Astrocyte of the cerebellum (primary cell): ENCODE data around the gene SKOR1.

ENCODE experiments used
- DNase-seq: peaks from one replicate; pipeline ENCODE4 v3.0.0-alpha.2; 2011; ENCODE audit warnings: low read depth
- H3K4me3 ChIP-seq: 2 replicates; pipeline ENCODE4 v1.5.1; 2011; ENCODE audit warnings: mild to moderate bottlenecking, low read depth, low read length, moderate library complexity
- CTCF ChIP-seq: IDR thresholded peaks from 2 replicates; pipeline ENCODE4 v1.5.1; 2012; ENCODE audit warnings: low read length, low read depth, moderate library complexity, mild to moderate bottlenecking; ENCODE audit errors: missing control alignments
- in situ Hi-C: cut with HindIII; loops from 2 replicates; pipeline ENCODE4 v1.10.0; 2017; ENCODE audit warnings: low sequenced_read_pairs

SKOR1 gene

GRCh38 chr15:67822537-67823313 lies 2.6 kb upstream of the SKOR1 start:
- no peak overlapping the region for H3K4me3 ChIP-seq
- no peak for DNase-seq
- in situ Hi-C loops = no loop called here
- no peak for TF ChIP-seq CTCF

DNA sequence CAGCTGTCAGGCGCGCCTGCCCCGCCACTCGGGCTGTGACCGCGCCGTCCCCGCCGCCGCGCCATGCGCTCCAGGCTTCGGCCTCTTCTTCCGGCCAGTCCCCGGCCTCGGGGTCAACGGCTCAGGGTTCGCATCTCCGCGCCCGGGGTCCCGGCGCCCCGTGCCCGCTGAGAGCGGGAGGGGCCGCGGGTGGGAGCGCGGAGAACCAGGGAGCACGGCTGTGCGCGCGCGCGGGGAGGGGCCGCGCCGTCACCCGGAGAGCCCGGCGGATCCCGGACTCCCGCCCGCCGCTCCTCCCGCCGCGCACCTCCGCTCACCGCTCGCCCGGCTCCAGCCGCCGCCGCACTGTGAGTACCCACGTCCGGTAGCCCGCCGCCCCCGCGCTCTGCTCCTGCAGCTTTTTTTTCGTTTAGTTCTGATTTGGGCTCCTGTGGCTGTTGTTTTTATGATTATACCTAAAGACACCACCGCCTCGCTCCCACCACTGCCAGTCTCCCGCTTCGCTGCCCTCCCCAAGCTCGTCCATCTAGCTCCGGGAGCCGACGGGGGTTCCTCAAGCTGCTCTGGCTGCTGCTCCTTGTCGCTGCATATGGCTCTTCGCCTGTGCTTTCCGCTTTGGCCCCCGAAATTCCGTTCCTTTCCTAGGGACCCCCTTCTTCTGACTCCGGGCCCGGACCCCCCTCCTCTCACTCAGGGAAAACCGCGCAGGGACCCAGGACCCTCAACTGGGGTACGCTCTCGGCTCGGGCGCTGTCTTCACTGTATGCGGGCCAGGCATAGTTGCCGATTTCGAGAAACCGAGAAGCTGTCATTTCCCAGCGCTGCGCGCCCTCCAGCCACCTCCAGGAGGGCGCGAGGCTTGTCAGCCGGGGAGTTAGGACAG lies 1.8 kb upstream of the SKOR1 start:
- TF ChIP-seq CTCF = no peak
- no peak for DNase-seq
- in situ Hi-C loops = no loop called here
- H3K4me3 ChIP-seq = no peak overlapping the region

DNA sequence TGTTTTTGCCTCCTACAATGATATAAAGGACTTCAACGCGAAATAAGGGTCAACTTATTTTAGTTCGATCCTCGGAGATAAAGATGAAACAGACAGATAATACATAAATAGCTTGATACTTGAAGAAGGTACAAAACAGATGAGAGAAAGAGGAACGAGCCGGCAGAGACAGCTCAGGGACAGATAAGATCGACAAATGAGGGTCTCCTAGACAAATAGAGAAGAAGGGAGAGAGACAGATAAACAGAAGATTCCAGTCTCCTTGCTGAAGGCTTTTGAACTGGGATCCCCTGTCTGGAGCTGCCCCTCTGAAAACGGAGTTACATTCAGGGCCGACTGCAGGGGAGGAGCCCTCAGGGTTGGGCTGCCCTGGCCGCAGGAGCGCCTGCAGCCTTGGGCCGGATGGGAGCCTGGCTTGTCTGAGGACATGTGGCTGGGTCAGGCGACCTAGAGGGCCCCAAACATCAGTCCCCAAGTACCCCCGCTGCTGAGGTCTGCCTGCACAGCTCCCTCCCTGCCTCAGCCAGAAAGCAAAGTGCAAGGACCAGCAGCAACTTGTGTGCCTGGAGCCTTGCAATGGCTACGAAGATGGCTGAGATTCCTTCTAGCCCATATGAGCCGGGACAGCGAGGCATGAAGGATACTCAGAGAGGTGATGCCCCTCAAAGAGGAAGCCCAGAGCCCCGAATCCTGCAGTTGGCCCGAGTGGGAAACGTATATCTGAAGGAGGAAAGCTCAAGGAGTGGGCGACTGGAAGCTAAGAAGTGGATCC lies 926 bp upstream of the SKOR1 start:
- in situ Hi-C loops = no loop called here

DNA sequence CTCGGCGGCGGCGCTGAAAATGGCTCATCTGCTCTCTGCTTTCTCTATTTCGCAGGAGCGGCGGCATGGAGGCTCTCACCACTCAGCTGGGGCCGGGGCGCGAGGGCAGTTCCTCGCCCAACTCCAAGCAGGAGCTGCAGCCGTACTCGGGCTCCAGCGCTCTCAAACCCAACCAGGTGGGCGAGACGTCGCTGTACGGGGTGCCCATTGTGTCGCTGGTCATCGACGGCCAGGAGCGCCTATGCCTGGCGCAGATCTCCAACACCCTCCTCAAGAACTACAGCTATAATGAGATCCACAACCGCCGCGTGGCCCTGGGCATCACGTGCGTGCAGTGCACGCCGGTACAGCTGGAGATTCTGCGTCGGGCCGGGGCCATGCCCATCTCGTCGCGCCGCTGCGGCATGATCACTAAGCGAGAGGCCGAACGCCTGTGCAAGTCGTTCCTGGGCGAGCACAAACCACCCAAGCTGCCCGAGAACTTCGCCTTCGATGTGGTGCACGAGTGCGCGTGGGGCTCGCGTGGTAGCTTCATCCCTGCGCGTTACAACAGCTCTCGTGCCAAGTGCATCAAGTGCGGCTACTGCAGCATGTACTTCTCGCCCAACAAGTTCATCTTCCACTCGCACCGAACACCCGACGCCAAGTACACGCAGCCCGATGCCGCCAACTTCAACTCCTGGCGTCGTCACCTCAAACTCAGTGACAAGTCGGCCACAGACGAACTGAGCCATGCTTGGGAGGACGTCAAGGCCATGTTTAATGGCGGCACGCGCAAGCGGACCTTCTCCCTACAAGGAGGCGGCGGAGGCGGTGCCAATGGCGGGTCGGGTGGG lies 790 bp downstream of the SKOR1 start:
- TF ChIP-seq CTCF = no peak

More for the DNA sequence above, 926 bp upstream of the SKOR1 start:
- DNase-seq = no peak
- no peak for TF ChIP-seq CTCF
- no peak overlapping the region for H3K4me3 ChIP-seq

DNA sequence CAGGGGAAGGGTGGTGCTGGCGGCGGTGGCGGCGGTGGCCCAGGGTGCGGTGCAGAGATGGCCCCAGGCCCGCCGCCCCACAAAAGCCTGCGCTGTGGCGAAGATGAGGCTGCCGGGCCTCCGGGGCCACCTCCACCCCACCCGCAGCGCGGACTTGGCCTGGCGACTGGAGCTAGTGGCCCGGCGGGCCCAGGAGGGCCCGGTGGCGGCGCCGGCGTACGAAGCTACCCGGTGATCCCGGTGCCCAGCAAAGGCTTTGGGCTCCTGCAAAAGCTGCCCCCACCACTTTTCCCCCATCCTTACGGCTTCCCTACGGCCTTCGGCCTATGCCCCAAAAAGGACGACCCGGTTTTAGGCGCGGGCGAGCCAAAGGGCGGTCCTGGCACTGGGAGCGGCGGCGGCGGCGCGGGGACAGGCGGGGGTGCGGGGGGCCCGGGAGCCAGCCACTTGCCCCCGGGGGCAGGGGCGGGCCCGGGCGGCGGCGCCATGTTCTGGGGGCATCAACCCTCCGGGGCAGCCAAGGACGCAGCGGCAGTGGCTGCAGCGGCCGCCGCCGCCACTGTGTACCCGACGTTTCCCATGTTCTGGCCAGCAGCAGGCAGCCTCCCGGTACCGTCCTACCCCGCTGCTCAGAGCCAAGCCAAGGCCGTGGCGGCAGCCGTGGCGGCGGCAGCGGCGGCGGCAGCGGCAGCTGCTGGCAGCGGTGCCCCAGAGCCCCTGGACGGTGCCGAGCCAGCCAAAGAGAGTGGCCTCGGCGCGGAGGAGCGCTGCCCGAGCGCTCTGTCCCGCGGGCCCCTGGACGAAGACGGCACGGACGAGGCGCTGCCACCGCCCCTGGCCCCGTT lies 1.6 kb downstream of the SKOR1 start:
- no peak for TF ChIP-seq CTCF
- H3K4me3 ChIP-seq = no peak overlapping the region
- DNase-seq = no peak
- in situ Hi-C loops = no loop called here

More for the DNA sequence above, 790 bp downstream of the SKOR1 start:
- no peak overlapping the region for H3K4me3 ChIP-seq
- in situ Hi-C loops = no loop called here
- no peak for DNase-seq
